ENCODE data around the gene AOC1. TPM values are rescaled to one million over a fixed set of nuclear protein-coding genes. Genes with fewer than 3 reads are reported as not detected.

AOC1 gene
- total and polyA plus RNA-seq, 10 of the 15 experiments (the other 5 are each of a cell fraction or from before 2014, with no cell fraction given): 0.07 TPM; not detected in 9

GRCh38 chr7:150848111-150848510 lies 4.2 kb upstream of the AOC1 start:
- H3K4me2 ChIP-seq (ENCODE audit: control insufficient read depth, insufficient read depth): no peak overlapping the region
- CTCF ChIA-PET: no interaction called here
- intact Hi-C loops (cut with micrococcal nuclease; ENCODE audit: unreplicated experiment): no loop called here
- ATAC-seq: no peak
- no peak overlapping the region for H2AFZ ChIP-seq (ENCODE audit: control insufficient read depth, low read depth, low read length)
- in situ Hi-C loops (cut with MboI): no loop called here
- no peak for TF ChIP-seq SP1 (IDR thresholded peaks at IDR 0.05; ENCODE audit: low read depth, low read length)
- no peak for TF ChIP-seq BCLAF1 (IDR thresholded peaks at IDR 0.05)
- TF ChIP-seq WRNIP1 (IDR thresholded peaks at IDR 0.05; ENCODE audit: borderline replicate concordance, low read depth, low read length): no peak
- no peak for TF ChIP-seq EGR1 (IDR thresholded peaks at IDR 0.05; ENCODE audit: borderline replicate concordance in 1 of 2, low read depth in 2 of 2, low read length in 2 of 2)
- no peak for TF ChIP-seq TCF7 (IDR thresholded peaks at IDR 0.05; ENCODE audit: borderline replicate concordance)
- TF ChIP-seq ZNF687 (IDR thresholded peaks at IDR 0.05): no peak
- TF ChIP-seq BACH1 (IDR thresholded peaks at IDR 0.05; ENCODE audit: borderline replicate concordance): no peak
- 67% methylated on average over 5 of the region's 8 CpGs for WGBS (ENCODE audit: insufficient coverage, insufficient replicate concordance, low lambda C conversion rate, missing lambda C conversion rate)
- H3K27me3 ChIP-seq (replicated peaks in 1 of 2; ENCODE audit: control insufficient read depth in 2 of 2, insufficient read depth in 2 of 2, low read length in 1 of 2): peaks cover 4 to 6% of the 10 kb centered on the region in 2 experiments
- H3K36me3 ChIP-seq (ENCODE audit: control insufficient read depth in 2 of 2, insufficient read depth in 2 of 2, low read length in 1 of 2): no peaks in the 10 kb centered on the region
- no peak for DNase-seq (ENCODE audit: low read depth, low spot score)
- no peaks in the 10 kb centered on the region for H3K9me3 ChIP-seq (replicated peaks; ENCODE audit: control insufficient read depth, insufficient read depth, low read length)
- H3K4me3 ChIP-seq: no peak overlapping the region
- no peaks in the 10 kb centered on the region for H4K20me1 ChIP-seq (ENCODE audit: control insufficient read depth, insufficient read depth)
- POLR2A ChIA-PET: no interaction called here
- H3K9ac ChIP-seq (ENCODE audit: control insufficient read depth, insufficient read depth, low read length): no peak overlapping the region
- SMC1A ChIA-PET (ENCODE audit: uncharacterized antibody, unreplicated experiment): no interaction called here
- BruUV-seq (replicated peaks): no TSS peak
- RAD21 ChIA-PET (ENCODE audit: unreplicated experiment): no interaction called here
- no peaks in the 10 kb centered on the region for H3K4me1 ChIP-seq (ENCODE audit: control insufficient read depth, insufficient read depth, low read length)
- H3K27ac ChIP-seq (ENCODE audit: control insufficient read depth, insufficient read depth): no peak overlapping the region
- no peaks in the 10 kb centered on the region for H3K79me2 ChIP-seq (ENCODE audit: control insufficient read depth, insufficient read depth, low read length)
- FAIRE-seq: no peak

All from GM12878 (cell line).